ENCODE measurements around the gene SSBP2.

GRCh38 chr5:81650987-81651386 lies 99.9 kb downstream of the SSBP2 start:
- TF ChIP-seq CTCF (IDR thresholded peaks at IDR 0.05) (no peak), POLR2A (IDR thresholded peaks at IDR 0.05) (no peak)
